A549 (cell line): Measurements from ENCODE around the gene TBC1D1. TPM values are rescaled to one million over a fixed set of nuclear protein-coding genes. Genes with fewer than 3 reads are reported as not detected.
"Not testable (repeated sequence)": the region's sequence is repeated elsewhere in the genome, so short reads cannot be mapped to it uniquely, and the experiment has no call there.

Source experiments
- ATAC-seq, 2 experiments: fragments of 200-7000 bp in 1 of 2; fragments of >200 bp in 1 of 2; cut with Nextera tagmentation in 1 of 2; cut with Tn5 transposase in 1 of 2; 3 replicates each; pipeline versions ENCODE4 v1.8.0 to v1.9.1; 2018 to 2020; ENCODE audit warnings: mild to moderate bottlenecking in 1 of 2, moderate library complexity in 1 of 2
- CTCF ChIA-PET: fragments of 300-600 bp; sonication (Branson Sonifier 250); formaldehyde crosslinking; extraction: SDS; loops from one replicate; lab custom pipeline; 2021; ENCODE audit warnings: antibody characterized with exemption, inconsistent platforms; lab: Yijun Ruan, JAX
- POLR2A ChIA-PET: fragments of 350-600 bp; formaldehyde crosslinking; extraction: SDS; loops from one replicate; lab custom pipeline; 2021; ENCODE audit warnings: antibody characterized with exemption, inconsistent platforms; lab: Yijun Ruan, JAX
- DNase-seq, 2 experiments: peaks; one replicate each; pipeline versions ENCODE4 v3.0.0 to v3.0.0-alpha.2; 2011 to 2016; ENCODE audit warnings: low read depth in 1 of 2, low spot score in 1 of 2
- FAIRE-seq: peaks from 2 replicates; lab custom pipeline; 2011; peaks lifted over from hg19 to GRCh38; lab: Jason Lieb, UNC
- H3K27ac ChIP-seq, 2 experiments: fragments of >200 bp; sonication (Bioruptor Twin); formaldehyde crosslinking; 3 replicates each; pipeline ENCODE4 v1.5.1; 2016 to 2017
- H3K4me1 ChIP-seq: fragments of >200 bp; sonication (Bioruptor Twin); formaldehyde crosslinking; 3 replicates; pipeline ENCODE4 v1.6.1; 2016
- H3K4me2 ChIP-seq: fragments of >200 bp; sonication (Bioruptor Twin); formaldehyde crosslinking; 3 replicates; pipeline ENCODE4 v1.6.1; 2016
- H3K4me3 ChIP-seq: fragments of >200 bp; sonication (Bioruptor Twin); formaldehyde crosslinking; 3 replicates; pipeline ENCODE4 v1.5.1; 2016
- H3K9me3 ChIP-seq: fragments of >200 bp; sonication (Bioruptor Twin); formaldehyde crosslinking; 3 replicates; pipeline ENCODE4 v1.6.1; 2016
- BHLHE40 ChIP-seq: IDR thresholded peaks from 2 replicates; pipeline ENCODE4 v1.6.1; 2012; ENCODE audit warnings: low read depth, low read length, inconsistent platforms
- CHD4 ChIP-seq: fragments of 200-600 bp; sonication (generic); IDR thresholded peaks from 2 replicates; pipeline ENCODE4 v1.6.1; 2016; ENCODE audit warnings: antibody characterized with exemption, mild to moderate bottlenecking, borderline replicate concordance
- EHF ChIP-seq: fragments of 250-450 bp; sonication (Bioruptor Pico); IDR thresholded peaks from 2 replicates; pipeline ENCODE4 v1.5.0; 2020; ENCODE audit warnings: mild to moderate bottlenecking
- HOXB5 ChIP-seq: fragments of 250-450 bp; sonication (Bioruptor Pico); IDR thresholded peaks from 2 replicates; pipeline ENCODE4 v1.5.0; 2020; ENCODE audit warnings: mild to moderate bottlenecking, moderate library complexity
- JUN ChIP-seq, 2 experiments: fragments of >200 bp; sonication (Bioruptor Twin); formaldehyde crosslinking; IDR thresholded peaks; 2 replicates in 1 of 2; 3 replicates in 1 of 2; pipeline ENCODE4 v1.6.1; 2016 to 2017
- KDM1A ChIP-seq: fragments of 200-600 bp; sonication (generic); IDR thresholded peaks from 2 replicates; pipeline ENCODE4 v1.6.1; 2016; ENCODE audit warnings: low read depth, mild to moderate bottlenecking
- MAZ ChIP-seq: fragments of 150-350 bp; IDR thresholded peaks from 2 replicates; pipeline ENCODE4 v1.6.1; 2014; ENCODE audit warnings: antibody characterized with exemption, low read depth, low read length, borderline replicate concordance
- NFE2L2 ChIP-seq: fragments of 150-350 bp; conservative IDR thresholded peaks from 2 replicates; pipeline ENCODE4 v1.6.1; 2014; ENCODE audit warnings: low read length
- PHF8 ChIP-seq: fragments of 200-600 bp; sonication (generic); IDR thresholded peaks from 2 replicates; pipeline ENCODE4 v1.6.1; 2016; ENCODE audit warnings: low read depth, mild to moderate bottlenecking, antibody characterized with exemption, moderate library complexity, borderline replicate concordance
- SREBF2 ChIP-seq: fragments of 450-650 bp; IDR thresholded peaks from 2 replicates; pipeline ENCODE4 v1.6.1; 2014; ENCODE audit warnings: mild to moderate bottlenecking, moderate library complexity
- TFCP2L1 ChIP-seq: fragments of 250-450 bp; sonication (Bioruptor Pico); IDR thresholded peaks from 2 replicates; pipeline ENCODE4 v1.5.0; 2021; ENCODE audit warnings: mild to moderate bottlenecking
- TP53 ChIP-seq: fragments of 250-450 bp; sonication (Bioruptor Pico); IDR thresholded peaks from 2 replicates; pipeline ENCODE4 v1.5.0; 2021; ENCODE audit warnings: mild to moderate bottlenecking, moderate library complexity
- ZSCAN20 ChIP-seq: fragments of 250-450 bp; sonication (Bioruptor Pico); IDR thresholded peaks from 2 replicates; pipeline ENCODE4 v1.8.0; 2022; ENCODE audit warnings: mild to moderate bottlenecking, moderate library complexity
- WGBS: methylation state at CpG from one replicate; pipeline ENCODE4 v1.1.6; 2017; ENCODE audit errors: missing lambda C conversion rate; 5-methylcytosine and 5-hydroxymethylcytosine counted together
- polyA plus RNA-seq, 4 experiments: library from polyadenylated mRNA; depleted of rRNA in 3 of 4; stranded (reverse); fragments of >200 nt; fragmentation: RNase III in 1 of 4; extraction: RNeasy Plus Mini Kit Qiagen cat#74134 plus additional on column Dnase treatment in 1 of 4; gene quantifications; 2 replicates in 3 of 4; 3 replicates in 1 of 4; pipeline ENCODE4 v1.2.3, GENCODE V29; 2011 to 2017
- TF ChIP-seq, protein P1 (sequence below): fragments of >200 bp; sonication (Bioruptor Twin); formaldehyde crosslinking; IDR thresholded peaks from 3 replicates; pipeline ENCODE4 v1.6.1; 2016
- TF ChIP-seq, protein P2 (sequence below): fragments of 250-450 bp; sonication (Bioruptor Pico); IDR thresholded peaks from 2 replicates; pipeline ENCODE4 v1.5.0; 2020; ENCODE audit warnings: low read depth, mild to moderate bottlenecking, moderate library complexity

The TBC1D1 gene
- polyA plus RNA-seq, 2 of the 4 experiments (the other 2 are of a cell fraction): 26.5 to 28.5 TPM

GRCh38 chr4:38017609-38018008 is 126.7 kb downstream of the TBC1D1 start:
- CTCF ChIA-PET: interaction anchor here (1.4 to 1.6 kb wide), 2 partner anchors 14 to 18 kb away, joined by 3 read pairs; no protein-coding TSS in a partner anchor
- ATAC-seq (no peak), DNase-seq (no peak)
- WGBS: 89% methylated on average over 5 of the region's 5 CpGs
- Histone ChIP-seq H3K9me3 (no peaks in the 10 kb centered on the region), H3K4me3 (no peak overlapping the region), H3K4me1 (no peaks in the 10 kb centered on the region; the same call in 2 of the 3 replicates), H3K27ac (no peak overlapping the region)
- TF ChIP-seq ZSCAN20 (CRISPR knock-in tag): no peak
- no peak for TF ChIP-seq KDM1A
- TF ChIP-seq PHF8: no peak
- no peak for TF ChIP-seq MAZ
- no peak for TF ChIP-seq HOXB5 (CRISPR knock-in tag)
- TF ChIP-seq, all 56 proteins: peak for 0
- H3K4me2 ChIP-seq: no peak overlapping the region
- no peak for FAIRE-seq
- POLR2A ChIA-PET: no interaction called here

- H3K4me2 ChIP-seq: no peak overlapping the region
- H3K4me1 ChIP-seq: no peaks in the 10 kb centered on the region
- WGBS: 95% methylated on average over 7 of the region's 7 CpGs
- TF ChIP-seq, protein P1, sequence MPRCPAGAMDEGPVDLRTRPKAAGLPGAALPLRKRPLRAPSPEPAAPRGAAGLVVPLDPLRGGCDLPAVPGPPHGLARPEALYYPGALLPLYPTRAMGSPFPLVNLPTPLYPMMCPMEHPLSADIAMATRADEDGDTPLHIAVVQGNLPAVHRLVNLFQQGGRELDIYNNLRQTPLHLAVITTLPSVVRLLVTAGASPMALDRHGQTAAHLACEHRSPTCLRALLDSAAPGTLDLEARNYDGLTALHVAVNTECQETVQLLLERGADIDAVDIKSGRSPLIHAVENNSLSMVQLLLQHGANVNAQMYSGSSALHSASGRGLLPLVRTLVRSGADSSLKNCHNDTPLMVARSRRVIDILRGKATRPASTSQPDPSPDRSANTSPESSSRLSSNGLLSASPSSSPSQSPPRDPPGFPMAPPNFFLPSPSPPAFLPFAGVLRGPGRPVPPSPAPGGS: no peak
- TF ChIP-seq, protein P2, sequence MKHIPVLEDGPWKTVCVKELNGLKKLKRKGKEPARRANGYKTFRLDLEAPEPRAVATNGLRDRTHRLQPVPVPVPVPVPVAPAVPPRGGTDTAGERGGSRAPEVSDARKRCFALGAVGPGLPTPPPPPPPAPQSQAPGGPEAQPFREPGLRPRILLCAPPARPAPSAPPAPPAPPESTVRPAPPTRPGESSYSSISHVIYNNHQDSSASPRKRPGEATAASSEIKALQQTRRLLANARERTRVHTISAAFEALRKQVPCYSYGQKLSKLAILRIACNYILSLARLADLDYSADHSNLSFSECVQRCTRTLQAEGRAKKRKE (CRISPR knock-in tag): no peak
- TF ChIP-seq EHF (CRISPR knock-in tag): no peak
- ChIA-PET POLR2A (no interaction called here), CTCF (no interaction called here)
- DNase-seq: no peak
- FAIRE-seq: no peak
- H3K27ac ChIP-seq: no peak overlapping the region
- no peak for ATAC-seq
- H3K9me3 ChIP-seq: no peaks in the 10 kb centered on the region
- H3K4me3 ChIP-seq: no peak overlapping the region
These were observed 129.5 kb downstream of the TBC1D1 start for GRCh38 chr4:38020386-38020785.

DNA sequence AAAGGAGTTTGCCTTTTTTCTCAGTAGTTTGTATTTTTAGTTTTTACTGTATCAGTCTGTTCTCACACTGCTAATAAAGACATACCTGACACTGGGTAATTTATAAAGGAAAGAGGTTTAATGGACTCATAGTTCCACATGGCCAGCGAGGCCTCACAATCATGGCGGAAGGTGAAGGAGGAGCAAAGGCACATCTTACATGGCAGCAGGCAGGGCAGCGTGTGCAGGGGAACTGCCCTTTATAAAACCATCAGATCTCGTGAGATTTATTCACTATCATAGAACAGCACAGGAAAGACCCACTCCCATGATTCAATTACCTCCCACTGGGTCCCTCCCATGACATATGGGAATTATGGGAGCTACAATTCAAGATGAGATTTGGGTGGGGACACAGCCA is 130.1 kb downstream of the TBC1D1 start:
- H3K27ac ChIP-seq, H3K4me2 ChIP-seq, H3K4me1 ChIP-seq, H3K9me3 ChIP-seq, H3K4me3 ChIP-seq, POLR2A ChIA-PET, FAIRE-seq, DNase-seq, ATAC-seq: not testable (repeated sequence)
- CTCF ChIA-PET: interaction anchor here (1.0 kb wide), 1 partner anchor 14 kb away, joined by 3 read pairs; no protein-coding TSS in a partner anchor
- WGBS: 93% methylated on average over 4 of the region's 4 CpGs

DNA sequence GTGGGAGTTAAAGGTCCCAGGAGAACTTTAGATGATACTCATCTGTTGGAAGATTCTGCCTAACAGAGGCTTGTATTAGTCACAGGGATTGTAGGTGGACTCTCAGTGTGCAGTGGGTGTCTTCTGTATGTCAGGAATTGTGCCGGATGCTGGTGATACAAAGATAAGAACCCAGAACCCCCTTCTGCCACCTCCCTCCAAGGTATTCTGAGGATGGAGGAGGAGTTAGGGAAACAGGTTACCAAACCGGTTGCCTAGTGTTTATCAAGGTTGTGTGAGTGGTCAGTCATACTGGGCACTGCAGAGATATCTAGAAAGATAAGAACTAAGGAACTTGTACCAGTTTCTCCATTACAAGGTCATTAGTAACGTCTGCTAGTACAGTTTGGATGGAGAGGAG is 130.9 kb downstream of the TBC1D1 start:
- no peak overlapping the region for H3K27ac ChIP-seq
- H3K4me3 ChIP-seq: no peak overlapping the region
- DNase-seq (no peak), ATAC-seq (no peak)
- ChIA-PET CTCF (interaction anchor here (1.0 kb wide), 1 partner anchor 14 kb away, joined by 3 read pairs; no protein-coding TSS in a partner anchor), POLR2A (no interaction called here)
- H3K4me2 ChIP-seq: no peak overlapping the region
- H3K4me1 ChIP-seq: no peaks in the 10 kb centered on the region
- H3K9me3 ChIP-seq: no peaks in the 10 kb centered on the region
- WGBS: 83% methylated on average over 3 of the region's 3 CpGs
- no peak for TF ChIP-seq TFCP2L1 (CRISPR knock-in tag)
- TF ChIP-seq CHD4: no peak
- no peak for TF ChIP-seq TP53 (CRISPR knock-in tag)
- no peak for TF ChIP-seq BHLHE40
- TF ChIP-seq SREBF2: no peak
- no peak for TF ChIP-seq NFE2L2
- TF ChIP-seq JUN (IDR thresholded peaks at IDR 0.05): no peak
- TF ChIP-seq, all 56 proteins: peak for 0
- no peak for FAIRE-seq
